Measurements from ENCODE around the gene CCDC190. TPM values are rescaled to one million over a fixed set of nuclear protein-coding genes. Genes with fewer than 3 reads are reported as not detected.

The CCDC190 gene, protein sequence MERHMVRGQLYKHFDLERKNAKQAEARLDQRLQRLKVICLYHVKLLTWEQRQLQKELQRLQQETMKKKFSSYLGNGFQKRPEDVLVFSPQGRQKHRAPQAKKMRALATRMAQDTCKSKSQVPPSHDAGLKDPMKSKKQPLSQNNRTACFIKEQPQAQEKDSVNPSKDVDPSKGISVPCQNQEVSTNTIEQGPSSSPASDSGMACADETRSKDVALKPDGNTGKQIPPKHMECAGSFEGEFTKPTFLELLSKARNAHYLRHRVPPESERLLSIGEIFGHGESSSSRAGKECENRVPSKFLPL
- not detected in 2 replicates for polyA plus RNA-seq

DNA sequence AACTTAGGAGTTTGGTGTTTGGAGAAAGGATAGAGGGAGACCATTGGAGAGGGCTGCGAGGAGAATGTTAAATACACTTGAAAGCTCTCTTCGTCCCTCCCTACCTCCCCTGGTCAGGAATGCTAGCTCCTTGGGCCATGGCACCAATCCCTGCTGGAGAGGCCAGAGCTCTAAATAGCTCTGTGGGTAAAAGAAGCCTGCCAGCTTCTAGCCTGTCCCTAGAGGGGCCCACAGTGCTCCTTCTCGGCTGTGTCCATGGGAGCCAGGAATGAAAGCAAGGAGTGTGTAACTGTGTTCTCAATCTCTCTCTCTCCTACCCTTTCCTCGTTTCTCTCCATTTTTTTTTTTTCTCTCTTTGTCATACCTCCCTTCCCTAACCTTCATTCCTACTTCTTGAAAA is at the start of gene CCDC190:
Gene CCDC190 (minus strand): TSS at position 75 of the 400 bp plus-strand sequence. CDS start 1,529 bp downstream, outside the sequence.

Other genes with a start within 250 kb of the CCDC190 start
- gene DDR2, start 228.7 kb downstream of the CCDC190 start, polyA plus RNA-seq: 1.1 TPM in 2 replicates
- gene HSD17B7, start 70.5 kb downstream of the CCDC190 start, polyA plus RNA-seq: 9.0 and 18.0 TPM in 2 replicates
- 2.1 and 105 TPM in 2 replicates for gene RGS4, start 208.2 kb upstream of the CCDC190 start, polyA plus RNA-seq

All from Purkinje cell (primary cell).